GM19240 (cell line): ENCODE results near the gene ERLEC1.
"Not testable (repeated sequence)": the region's sequence is repeated elsewhere in the genome, so short reads cannot be mapped to it uniquely, and the experiment has no call there.

Source experiments
- DNase-seq: peaks from one replicate; pipeline ENCODE4 v3.0.0; 2011; ENCODE audit warnings: low spot score; ENCODE audit not compliant: insufficient read length

ERLEC1 gene

GRCh38 chr2:53786705-53787613 lies at the start of gene ERLEC1, which contains the start of gene ASB3:
TSS of gene ERLEC1 (plus strand) at chr2:53787044. CDS start at chr2:53787211, 167 bp downstream.
TSS of gene ASB3 (minus strand) at chr2:53786953. CDS start at chr2:53765572, 21,381 bp downstream.
- DNase-seq: peak; percentile 69

- no peak for DNase-seq
Observed at GRCh38 chr2:53737091-53737490, 49.8 kb upstream of the ERLEC1 start.

GRCh38 chr2:53739032-53739431 lies 47.8 kb upstream of the ERLEC1 start:
- DNase-seq: no peak

- no peak for DNase-seq
Observed at GRCh38 chr2:53740170-53740569, 46.7 kb upstream of the ERLEC1 start.

GRCh38 chr2:53744395-53745065 lies 42.3 kb upstream of the ERLEC1 start:
- DNase-seq: no peak

- no peak for DNase-seq
Observed at GRCh38 chr2:53750041-53750768, 36.6 kb upstream of the ERLEC1 start.

GRCh38 chr2:53751728-53752127 lies 35.1 kb upstream of the ERLEC1 start:
- DNase-seq: no peak

GRCh38 chr2:53752385-53752784 lies 34.5 kb upstream of the ERLEC1 start:
- no peak for DNase-seq

GRCh38 chr2:53753041-53753440 lies 33.8 kb upstream of the ERLEC1 start:
- DNase-seq: no peak

GRCh38 chr2:53755121-53755520 lies 31.7 kb upstream of the ERLEC1 start:
- DNase-seq: no peak

GRCh38 chr2:53756644-53757043 lies 30.2 kb upstream of the ERLEC1 start:
- no peak for DNase-seq

- not testable (repeated sequence) for DNase-seq
Observed at GRCh38 chr2:53757206-53757605, 29.6 kb upstream of the ERLEC1 start.

GRCh38 chr2:53765767-53766166 lies 21.1 kb upstream of the ERLEC1 start:
- DNase-seq: no peak

GRCh38 chr2:53767405-53768241 lies 19.2 kb upstream of the ERLEC1 start, which contains the start of gene CHAC2:
TSS of gene CHAC2 (plus strand) at chr2:53767804. CDS start at chr2:53767887, 83 bp downstream.
- peak; percentile 59 for DNase-seq

- no peak for DNase-seq
Observed at GRCh38 chr2:53768242-53768542, 18.7 kb upstream of the ERLEC1 start.

GRCh38 chr2:53769318-53769945 lies 17.4 kb upstream of the ERLEC1 start:
- no peak for DNase-seq

- no peak for DNase-seq
Observed at GRCh38 chr2:53770264-53770663, 16.6 kb upstream of the ERLEC1 start.

- DNase-seq: no peak
Observed at GRCh38 chr2:53777134-53777533, 9.7 kb upstream of the ERLEC1 start.

- DNase-seq: no peak
Observed at GRCh38 chr2:53778536-53779162, 8.2 kb upstream of the ERLEC1 start.

- DNase-seq: no peak
Observed at GRCh38 chr2:53780056-53780455, 6.8 kb upstream of the ERLEC1 start.
